Endothelial cell of umbilical vein (primary cell): ENCODE results near the gene WDR7.

Source experiments
- GATA2 ChIP-seq: IDR thresholded peaks from 2 replicates; pipeline ENCODE4 v1.7.0; 2011; ENCODE audit warnings: low read depth, mild to moderate bottlenecking, moderate library complexity, mixed read lengths, low read length; ENCODE audit not compliant: insufficient read length, insufficient read depth
- POLR2A ChIP-seq: IDR thresholded peaks from 2 replicates; pipeline ENCODE4 v1.6.1; 2012; ENCODE audit warnings: low read depth, mild to moderate bottlenecking, control low read depth, low read length
- TF ChIP-seq, protein P1 (sequence below), 2 donors: IDR thresholded peaks; 1 replicate in 1 of 2; 2 replicates in 1 of 2; pipeline ENCODE4 v1.5.1; 2011; ENCODE audit warnings: low read length in 2 of 2, mild to moderate bottlenecking in 2 of 2, moderate library complexity in 2 of 2, control low read depth in 1 of 2, inconsistent platforms in 1 of 2, low read depth in 1 of 2; ENCODE audit not compliant: insufficient read depth in 1 of 2; ENCODE audit errors: extremely low read depth in 1 of 2
- TF ChIP-seq, protein P2 (sequence below): IDR thresholded peaks from 2 replicates; pipeline ENCODE4 v1.6.1; 2011; ENCODE audit not compliant: insufficient read depth, insufficient read length

- TF ChIP-seq, protein P1, sequence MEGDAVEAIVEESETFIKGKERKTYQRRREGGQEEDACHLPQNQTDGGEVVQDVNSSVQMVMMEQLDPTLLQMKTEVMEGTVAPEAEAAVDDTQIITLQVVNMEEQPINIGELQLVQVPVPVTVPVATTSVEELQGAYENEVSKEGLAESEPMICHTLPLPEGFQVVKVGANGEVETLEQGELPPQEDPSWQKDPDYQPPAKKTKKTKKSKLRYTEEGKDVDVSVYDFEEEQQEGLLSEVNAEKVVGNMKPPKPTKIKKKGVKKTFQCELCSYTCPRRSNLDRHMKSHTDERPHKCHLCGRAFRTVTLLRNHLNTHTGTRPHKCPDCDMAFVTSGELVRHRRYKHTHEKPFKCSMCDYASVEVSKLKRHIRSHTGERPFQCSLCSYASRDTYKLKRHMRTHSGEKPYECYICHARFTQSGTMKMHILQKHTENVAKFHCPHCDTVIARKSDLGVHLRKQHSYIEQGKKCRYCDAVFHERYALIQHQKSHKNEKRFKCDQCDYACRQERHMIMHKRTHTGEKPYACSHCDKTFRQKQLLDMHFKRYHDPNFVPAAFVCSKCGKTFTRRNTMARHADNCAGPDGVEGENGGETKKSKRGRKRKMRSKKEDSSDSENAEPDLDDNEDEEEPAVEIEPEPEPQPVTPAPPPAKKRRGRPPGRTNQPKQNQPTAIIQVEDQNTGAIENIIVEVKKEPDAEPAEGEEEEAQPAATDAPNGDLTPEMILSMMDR (IDR thresholded peaks at IDR 0.05; ENCODE audit: extremely low read depth in 1 of 2, insufficient read depth in 1 of 2, low read depth in 1 of 2, low read length in 2 of 2) = no peak
- TF ChIP-seq POLR2A (no peak), GATA2 (no peak)
- TF ChIP-seq, protein P2, sequence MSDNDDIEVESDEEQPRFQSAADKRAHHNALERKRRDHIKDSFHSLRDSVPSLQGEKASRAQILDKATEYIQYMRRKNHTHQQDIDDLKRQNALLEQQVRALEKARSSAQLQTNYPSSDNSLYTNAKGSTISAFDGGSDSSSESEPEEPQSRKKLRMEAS = no peak
Observed at GRCh38 chr18:57077005-57077765, 426.0 kb downstream of the WDR7 start.
